T-cell (primary cell): ENCODE results near the gene DYNC1I2. TPM values are rescaled to one million over a fixed set of nuclear protein-coding genes. Genes with fewer than 3 reads are reported as not detected.

Source experiments
- ATAC-seq, 4 experiments: fragments of 200-7000 bp in 3 of 4; fragments of 150-1000 bp in 1 of 4; cut with Tn5 transposase; replicated peaks in 1 of 4; 1 replicate in 3 of 4; 2 replicates in 1 of 4; pipeline ENCODE4 v1.10.0; 2021; ENCODE audit warnings: moderate library complexity in 3 of 4, mild to moderate bottlenecking in 2 of 4, moderate number of reproducible peaks in 1 of 4
- CTCF ChIA-PET, 2 donors: fragments of 300-600 bp; sonication (Branson Sonifier 250); formaldehyde crosslinking; loops; one replicate each; lab custom pipeline; 2022; ENCODE audit warnings: antibody characterized with exemption in 2 of 2; lab: Charles Lee
- POLR2A ChIA-PET, 2 donors: fragments of 300-600 bp; sonication (Branson Sonifier 250); formaldehyde crosslinking; loops; one replicate each; lab custom pipeline; 2022; ENCODE audit warnings: antibody characterized with exemption in 2 of 2; lab: Charles Lee
- DNase-seq, 35 experiments: peaks; one replicate each; pipeline versions ENCODE4 v3.0.0 to v3.0.0-alpha.2; 2013 to 2023
- H3K27ac ChIP-seq: one replicate; pipeline ENCODE4 v1.5.1; 2013; ENCODE audit warnings: low read length
- H3K27me3 ChIP-seq, 2 experiments: replicated peaks in 1 of 2; 1 replicate in 1 of 2; 2 replicates in 1 of 2; pipeline versions ENCODE4 v1.6.1 to v1.7.0; 2013; ENCODE audit warnings: low read length in 1 of 2, mixed read lengths in 1 of 2; ENCODE audit not compliant: control insufficient read depth in 2 of 2, insufficient read depth in 2 of 2; ENCODE audit errors: extremely low read depth in 1 of 2
- H3K36me3 ChIP-seq, 2 donors: 1 replicate in 1 of 2; 2 replicates in 1 of 2; pipeline versions ENCODE4 v1.6.1 to v1.7.0; 2013; ENCODE audit warnings: low read length in 1 of 2; ENCODE audit not compliant: control insufficient read depth in 2 of 2, insufficient read depth in 1 of 2; ENCODE audit errors: extremely low read depth in 1 of 2
- H3K4me1 ChIP-seq, 2 experiments: 1 replicate in 1 of 2; 2 replicates in 1 of 2; pipeline versions ENCODE4 v1.6.1 to v1.7.0; 2013; ENCODE audit warnings: low read length in 2 of 2, mixed read lengths in 1 of 2; ENCODE audit not compliant: insufficient read depth in 2 of 2, control insufficient read depth in 1 of 2; ENCODE audit errors: extremely low read depth in 1 of 2
- H3K4me3 ChIP-seq, 2 donors: 1 replicate in 1 of 2; 2 replicates in 1 of 2; pipeline versions ENCODE4 v1.5.1 to v1.7.0; 2013; ENCODE audit warnings: mild to moderate bottlenecking in 2 of 2, low read length in 1 of 2, moderate library complexity in 1 of 2; ENCODE audit not compliant: control insufficient read depth in 1 of 2; ENCODE audit errors: extremely low read depth in 1 of 2
- H3K9me3 ChIP-seq: 2 replicates; pipeline ENCODE4 v1.7.0; 2013
- H3K27ac Mint-ChIP-seq, 2 donors: one replicate each; pipeline ENCODE4 v1.8.0; 2020 to 2021; ENCODE audit warnings: mild to moderate bottlenecking in 2 of 2, mixed read lengths in 2 of 2
- H3K27me3 Mint-ChIP-seq, 2 donors: one replicate each; pipeline ENCODE4 v1.8.0; 2021 to 2022; ENCODE audit warnings: mixed read lengths in 2 of 2
- H3K36me3 Mint-ChIP-seq: one replicate; pipeline ENCODE4 v1.8.0; 2021; ENCODE audit warnings: mixed read lengths
- H3K4me1 Mint-ChIP-seq, 3 donors: one replicate each; pipeline ENCODE4 v1.8.0; 2020 to 2022; ENCODE audit warnings: mixed read lengths in 3 of 3, mild to moderate bottlenecking in 1 of 3
- H3K4me3 Mint-ChIP-seq, 3 donors: one replicate each; pipeline ENCODE4 v1.8.0; 2020 to 2022; ENCODE audit warnings: mild to moderate bottlenecking in 3 of 3, mixed read lengths in 3 of 3, moderate library complexity in 3 of 3
- H3K9me3 Mint-ChIP-seq, 3 donors: one replicate each; pipeline ENCODE4 v1.8.0; 2020 to 2022; ENCODE audit warnings: mixed read lengths in 3 of 3
- WGBS: methylation state at CpG from one replicate; pipeline ENCODE4 v1.1.5; 2013; ENCODE audit warnings: missing lambda C conversion rate; ENCODE audit not compliant: insufficient coverage; 5-methylcytosine and 5-hydroxymethylcytosine counted together
- total RNA-seq, 35 experiments: library from RNA in 6 of 35; stranded (reverse) in 6 of 35; fragments of 120-200 nt in 1 of 35; gene quantifications; one replicate each; pipeline versions ENCODE4 v1.2.1 to v1.2.4 and lab custom pipeline; 2013 to 2026

Gene DYNC1I2
- total RNA-seq, 5 donors from 2014 or later (not counting 1 experiment from before 2014, with no cell fraction given) = 25.6 to 43.7 (median 42.4) TPM

DNA sequence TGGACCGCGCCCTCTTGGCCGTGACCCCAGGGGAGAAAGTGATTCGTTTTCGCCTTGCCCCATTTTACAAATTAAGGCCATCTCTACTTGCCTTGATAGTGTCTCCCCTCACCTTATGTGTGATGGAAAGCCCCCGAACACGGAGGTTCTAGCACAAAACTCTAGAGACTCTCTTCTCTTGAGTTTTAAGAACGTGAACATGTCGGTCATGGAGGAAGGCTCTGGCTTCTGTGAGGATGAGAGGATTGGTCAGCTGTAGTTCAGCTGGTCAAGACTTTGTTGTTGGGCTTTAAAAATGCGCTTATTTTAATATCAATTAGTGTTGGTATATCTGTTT lies 828 bp downstream of the DYNC1I2 start:
- CTCF ChIA-PET = interaction anchor here (1.0 to 5.5 kb wide), 2 partner anchors 11 to 14 kb away, joined by 5 to 42 read pairs; no protein-coding TSS in a partner anchor
- H3K27ac Mint-ChIP-seq = peak overlapping the region; percentile 87 to 95
- H3K9me3 Mint-ChIP-seq = no peaks in the 10 kb centered on the region
- Histone ChIP-seq H3K36me3 (peaks cover 0 to 11% of the 10 kb centered on the region in 2 donors), H3K27ac (peak overlapping the region; percentile 47), H3K27me3 (peaks cover 0 to 3% of the 10 kb centered on the region in 2 experiments), H3K9me3 (no peaks in the 10 kb centered on the region), H3K4me3 (peak overlapping the region; percentile 68 to 97), H3K4me1 (peaks cover 8 to 12% of the 10 kb centered on the region in 2 experiments)
- H3K4me1 Mint-ChIP-seq = peaks cover 35 to 40% (median 35%) of the 10 kb centered on the region in 3 donors
- POLR2A ChIA-PET = no interaction called here
- peak overlapping the region; percentile 93 to 97 (median 96) for H3K4me3 Mint-ChIP-seq
- no peaks in the 10 kb centered on the region for H3K27me3 Mint-ChIP-seq
- 0% methylated on average over 6 of the region's 10 CpGs for WGBS
- peak in 2 of 4 experiments; percentile 12 to 30 for ATAC-seq
- peaks cover 20% of the 10 kb centered on the region for H3K36me3 Mint-ChIP-seq
- DNase-seq = peak in 12 of 35 experiments; percentile 0 to 47 (median 2)

- Mint-ChIP-seq H3K27ac (no peak overlapping the region), H3K9me3 (no peaks in the 10 kb centered on the region), H3K36me3 (peaks cover 41% of the 10 kb centered on the region), H3K4me3 (no peak overlapping the region), H3K4me1 (peaks cover 31 to 41% (median 38%) of the 10 kb centered on the region in 3 donors), H3K27me3 (no peaks in the 10 kb centered on the region)
- Histone ChIP-seq H3K36me3 (peaks cover 0 to 30% of the 10 kb centered on the region in 2 donors), H3K9me3 (no peaks in the 10 kb centered on the region), H3K4me3 (no peak overlapping the region), H3K27me3 (no peaks in the 10 kb centered on the region), H3K27ac (no peak overlapping the region), H3K4me1 (peaks cover 5 to 10% of the 10 kb centered on the region in 2 experiments)
- CTCF ChIA-PET = interaction anchor here (1.0 to 1.6 kb wide), 4 partner anchors 10 to 93 kb away, joined by 3 to 6 read pairs (median 4); no protein-coding TSS in a partner anchor
- POLR2A ChIA-PET = interaction anchor here in 1 of 2 donors (0.5 kb wide), 1 partner anchor 397 kb away, joined by 3 read pairs; no protein-coding TSS in a partner anchor
- DNase-seq (no peak), ATAC-seq (no peak)
- WGBS = no CpG with 5 or more reads among the region's 1 CpG
These were observed 5.1 kb downstream of the DYNC1I2 start for GRCh38 chr2:171692331-171692730.

DNA sequence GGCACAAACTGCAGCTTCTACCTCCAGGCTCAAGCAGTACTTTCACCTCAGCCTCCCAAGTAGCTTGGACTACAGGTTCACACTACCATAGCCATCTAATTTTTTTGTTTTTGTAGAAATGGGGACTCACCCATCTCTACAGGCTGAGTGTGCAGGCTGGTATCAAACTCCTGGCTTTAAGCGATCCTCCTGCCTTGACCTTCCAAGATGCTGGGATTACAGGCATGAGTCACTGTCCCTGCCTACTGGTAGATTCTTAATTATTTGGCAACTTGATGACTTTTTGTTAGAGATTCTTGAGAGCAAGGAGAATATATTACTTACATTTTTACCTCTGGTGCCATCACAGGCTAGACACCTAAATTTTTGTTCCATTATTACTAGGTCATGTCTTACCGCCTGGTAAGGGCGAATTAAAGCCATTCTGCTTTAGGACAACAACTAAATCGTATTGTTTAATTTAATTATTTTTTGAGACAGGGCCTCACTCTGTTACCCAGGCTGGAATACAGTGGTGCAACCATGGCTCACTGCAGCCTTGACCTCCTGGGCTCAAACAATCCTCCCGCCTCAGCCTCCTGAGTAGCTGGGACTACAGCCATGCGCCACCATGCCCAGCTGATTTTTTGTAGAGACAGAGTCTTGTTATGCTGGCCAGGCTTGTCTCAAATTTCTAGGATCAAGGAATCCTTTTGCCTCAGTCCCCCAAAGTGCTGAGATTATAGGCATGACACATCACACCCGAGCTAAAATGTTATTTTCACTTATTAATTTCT lies 15.7 kb downstream of the DYNC1I2 start:
- Mint-ChIP-seq H3K4me1 (peaks cover 9 to 13% (median 10%) of the 10 kb centered on the region in 3 donors), H3K9me3 (no peaks in the 10 kb centered on the region), H3K36me3 (peaks cover 11% of the 10 kb centered on the region), H3K27ac (peak overlapping the region in 1 of 2 donors; percentile 14), H3K4me3 (no peak overlapping the region), H3K27me3 (no peaks in the 10 kb centered on the region)
- DNase-seq = no peak
- Histone ChIP-seq H3K4me3 (no peak overlapping the region), H3K27me3 (no peaks in the 10 kb centered on the region), H3K27ac (no peak overlapping the region), H3K9me3 (no peaks in the 10 kb centered on the region), H3K36me3 (peaks cover 5 to 25% of the 10 kb centered on the region in 2 donors), H3K4me1 (peaks cover 0 to 4% of the 10 kb centered on the region in 2 experiments)
- 100% methylated on average over 2 of the region's 7 CpGs for WGBS
- ATAC-seq = no peak
- ChIA-PET POLR2A (no interaction called here), CTCF (interaction anchor here (0.7 to 6.1 kb wide), 15 partner anchors 10 to 1229 kb away, joined by 3 to 42 read pairs (median 5); partner anchors contain the start of gene DYNC1I2 (in 1 of the 2))

DNA sequence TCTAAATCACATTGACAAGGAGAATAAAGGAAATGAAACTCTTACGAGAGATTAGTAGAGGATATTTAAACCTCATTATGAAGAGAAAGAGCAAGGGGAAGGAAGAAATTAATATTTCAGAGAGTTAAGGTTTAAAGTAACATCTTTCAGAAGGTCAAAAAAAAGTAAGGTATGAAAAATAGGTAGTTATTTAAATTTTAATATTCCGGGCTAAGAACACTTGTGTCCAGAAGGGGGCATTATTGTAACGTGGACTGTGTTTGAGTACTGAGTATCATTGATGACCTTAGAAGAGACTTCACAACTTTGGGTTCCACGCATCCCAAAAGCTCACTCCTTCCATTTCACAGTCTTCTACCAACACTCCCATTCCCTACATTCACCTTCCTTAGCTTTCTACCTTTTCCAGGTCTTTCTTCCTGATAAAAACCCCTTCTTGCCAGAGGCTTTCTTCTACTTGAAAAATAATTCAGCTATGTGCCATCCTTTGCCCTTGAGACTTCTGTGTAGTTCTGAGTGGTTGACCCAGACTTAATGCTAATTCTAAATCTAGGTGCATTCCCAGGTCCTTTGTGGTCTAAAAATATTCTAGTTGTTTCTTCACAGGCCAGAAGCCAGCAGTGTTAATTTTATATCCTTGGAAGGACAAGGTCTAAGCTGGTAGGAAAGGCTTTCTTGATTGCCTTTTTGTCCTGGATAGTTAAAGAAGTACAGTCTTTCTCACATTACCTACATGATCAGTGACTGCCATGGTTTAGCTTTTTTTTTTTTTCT lies 16.5 kb downstream of the DYNC1I2 start:
- Histone ChIP-seq H3K9me3 (no peaks in the 10 kb centered on the region), H3K4me1 (peaks cover 0 to 4% of the 10 kb centered on the region in 2 experiments), H3K27me3 (no peaks in the 10 kb centered on the region), H3K4me3 (no peak overlapping the region), H3K36me3 (peaks cover 5 to 22% of the 10 kb centered on the region in 2 donors), H3K27ac (no peak overlapping the region)
- H3K9me3 Mint-ChIP-seq = no peaks in the 10 kb centered on the region
- H3K4me3 Mint-ChIP-seq = no peak overlapping the region
- WGBS = 78% methylated on average over 1 of the region's 4 CpGs
- H3K27me3 Mint-ChIP-seq = no peaks in the 10 kb centered on the region
- CTCF ChIA-PET = interaction anchor here (0.6 to 6.1 kb wide), 25 partner anchors 9 to 1229 kb away, joined by 3 to 42 read pairs (median 5); partner anchors contain the start of gene DYNC1I2 (in 1 of the 2)
- H3K36me3 Mint-ChIP-seq = peaks cover 10% of the 10 kb centered on the region
- ATAC-seq (no peak), DNase-seq (peak in 3 of 35 experiments; percentile 2 to 58 (median 6))
- peaks cover 8 to 13% (median 10%) of the 10 kb centered on the region in 3 donors for H3K4me1 Mint-ChIP-seq
- peak overlapping the region; percentile 12 to 52 for H3K27ac Mint-ChIP-seq
- POLR2A ChIA-PET = interaction anchor here in 1 of 2 donors (0.6 kb wide), 1 partner anchor 434 kb away, joined by 5 read pairs; no protein-coding TSS in a partner anchor

DNA sequence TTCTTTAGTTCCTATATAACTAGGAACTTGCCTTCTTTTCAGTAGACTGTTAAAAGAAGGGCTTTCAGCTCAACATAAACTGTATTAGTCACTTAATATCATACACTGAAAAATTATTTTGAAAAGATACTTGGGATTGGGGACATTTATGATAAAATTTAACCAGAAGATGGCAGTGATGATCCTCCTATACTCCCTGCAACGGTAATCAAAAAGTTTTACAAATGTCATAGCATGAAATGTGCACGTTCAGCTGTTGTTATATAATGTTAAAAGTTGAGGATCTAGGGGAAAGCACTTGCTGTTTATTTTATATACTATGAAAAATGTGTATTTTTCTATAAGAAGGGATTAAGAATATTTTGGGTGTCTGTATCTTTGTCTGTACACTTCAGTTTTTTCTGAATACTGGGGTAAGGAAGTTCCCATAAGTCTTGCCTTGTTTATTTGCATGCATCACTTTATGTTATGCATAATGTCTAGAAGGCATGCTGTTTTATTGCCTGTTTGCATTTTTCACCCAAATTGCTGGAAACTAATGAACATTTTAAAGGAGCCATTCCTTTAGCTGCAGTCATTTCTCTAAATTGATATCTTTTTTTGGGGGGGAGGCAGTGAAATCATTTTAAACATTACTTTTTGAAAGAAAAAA lies 19.0 kb downstream of the DYNC1I2 start:
- POLR2A ChIA-PET = no interaction called here
- WGBS = no CpG with 5 or more reads among the region's 2 CpGs

More for the DNA sequence above, 19.0 kb downstream of the DYNC1I2 start:
- Histone ChIP-seq H3K4me3 (no peak overlapping the region), H3K4me1 (peaks cover 0 to 4% of the 10 kb centered on the region in 2 experiments), H3K27me3 (no peaks in the 10 kb centered on the region), H3K27ac (no peak overlapping the region), H3K9me3 (no peaks in the 10 kb centered on the region), H3K36me3 (peaks cover 0 to 15% of the 10 kb centered on the region in 2 donors)
- Mint-ChIP-seq H3K36me3 (peaks cover 10% of the 10 kb centered on the region), H3K27ac (no peak overlapping the region), H3K4me3 (no peak overlapping the region), H3K27me3 (no peaks in the 10 kb centered on the region), H3K9me3 (no peaks in the 10 kb centered on the region), H3K4me1 (peaks cover 8 to 13% (median 10%) of the 10 kb centered on the region in 3 donors)
- peak in 1 of 35 experiments; percentile 46 for DNase-seq
- CTCF ChIA-PET = interaction anchor here (0.6 to 2.1 kb wide), 12 partner anchors 17 to 1009 kb away, joined by 3 to 5 read pairs (median 3); no protein-coding TSS in a partner anchor
- peak in 1 of 4 experiments; percentile 38 for ATAC-seq
